Stimulated activated CD8-positive, alpha-beta memory T cell treated with anti-CD3 and anti-CD28 coated beads, Interleukin-12 subunit alpha, Interleukin-12 subunit beta, amount 100 ng/mL, for 24 hours (primary cell): ENCODE results near the gene CDHR4.
"Not testable (repeated sequence)": the region's sequence is repeated elsewhere in the genome, so short reads cannot be mapped to it uniquely, and the experiment has no call there.

Experiments used
- DNase-seq: peaks from one replicate; pipeline ENCODE4 v3.0.0-alpha.2; 2020; ENCODE audit errors: extremely low read depth

CDHR4 gene

GRCh38 chr3:49799761-49800160 lies at the start of gene CDHR4:
Gene CDHR4, minus strand, starts transcription at chr3:49799873. Its CDS starts 61 bp downstream, at chr3:49799812.
- DNase-seq, result no peak

DNA sequence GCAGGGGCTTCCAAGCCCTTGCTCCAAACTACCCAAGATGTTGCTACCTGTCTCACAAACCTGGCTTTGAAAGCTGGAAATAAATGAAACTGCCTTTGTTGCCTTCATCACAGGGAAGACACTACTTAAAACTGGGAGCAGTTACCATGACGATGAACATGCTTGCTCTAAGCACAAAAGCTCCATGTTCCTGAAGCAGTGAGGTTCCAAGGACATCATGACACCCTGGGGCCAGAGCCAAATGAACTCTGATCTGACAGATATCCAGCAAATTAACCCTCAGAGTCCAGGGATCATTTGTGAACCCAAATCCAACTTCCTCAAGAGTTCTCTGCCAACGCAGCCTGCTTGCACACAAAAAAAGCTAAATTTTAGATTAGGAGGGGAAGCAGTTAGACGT lies 46.0 kb upstream of the CDHR4 start:
- DNase-seq, result no peak

DNA sequence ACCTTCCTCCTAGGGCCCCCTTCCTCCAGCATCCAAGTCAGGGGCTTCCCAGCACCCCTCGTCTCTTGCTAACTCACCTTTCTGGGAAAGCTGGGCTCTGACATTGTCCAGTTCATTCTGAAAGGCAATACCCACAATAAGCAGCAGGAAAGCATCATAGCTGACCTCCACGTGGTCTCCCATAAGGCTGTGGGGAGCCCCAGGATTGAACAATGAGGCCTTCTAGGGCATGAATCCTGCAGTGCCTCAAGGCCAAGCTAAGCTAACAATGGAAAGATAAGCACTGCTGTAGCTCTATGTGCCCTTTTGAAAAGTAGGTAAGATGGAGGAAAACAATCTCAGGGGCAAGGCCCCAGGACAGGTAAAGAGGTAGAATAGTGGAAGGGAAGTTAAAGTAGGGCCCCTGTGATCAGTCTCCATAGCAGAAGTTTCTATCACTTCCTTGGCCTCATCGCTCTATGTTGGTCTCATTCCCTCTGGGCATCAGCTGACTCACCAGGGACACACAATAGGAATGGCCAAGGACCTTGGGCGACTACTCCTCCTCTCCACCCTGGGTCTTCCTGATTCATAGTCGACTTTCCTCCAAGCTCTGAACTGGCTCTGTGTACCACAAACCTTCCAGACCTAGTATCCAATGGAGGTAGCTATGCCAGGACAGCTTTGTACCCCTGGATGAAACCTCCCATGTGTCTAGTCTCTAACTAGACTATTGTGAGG lies 45.0 kb upstream of the CDHR4 start:
- no peak for DNase-seq

GRCh38 chr3:49842843-49843517 lies 43.3 kb upstream of the CDHR4 start:
- no peak for DNase-seq

DNA sequence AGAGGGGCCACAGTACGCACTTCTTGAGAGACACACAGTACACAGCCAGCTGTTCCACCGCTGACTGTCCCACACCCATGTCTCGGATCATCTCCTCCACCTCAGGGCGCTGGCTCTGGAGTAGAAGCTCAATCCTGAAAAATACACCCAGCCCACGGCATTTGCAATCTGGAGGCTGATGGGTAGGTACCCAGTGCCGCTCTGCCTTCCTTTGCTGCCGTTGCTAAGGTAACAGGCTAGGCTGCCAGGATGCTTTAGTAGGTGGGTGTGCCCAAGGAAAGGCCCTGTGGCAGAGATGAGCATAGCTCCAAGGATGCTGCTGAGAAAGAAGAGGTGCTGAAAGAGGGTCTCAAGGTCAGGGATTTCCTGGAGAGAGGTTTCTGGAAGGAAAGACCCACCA lies 42.1 kb upstream of the CDHR4 start:
- no peak for DNase-seq

GRCh38 chr3:49841126-49841696 lies 41.5 kb upstream of the CDHR4 start:
- no peak for DNase-seq

DNA sequence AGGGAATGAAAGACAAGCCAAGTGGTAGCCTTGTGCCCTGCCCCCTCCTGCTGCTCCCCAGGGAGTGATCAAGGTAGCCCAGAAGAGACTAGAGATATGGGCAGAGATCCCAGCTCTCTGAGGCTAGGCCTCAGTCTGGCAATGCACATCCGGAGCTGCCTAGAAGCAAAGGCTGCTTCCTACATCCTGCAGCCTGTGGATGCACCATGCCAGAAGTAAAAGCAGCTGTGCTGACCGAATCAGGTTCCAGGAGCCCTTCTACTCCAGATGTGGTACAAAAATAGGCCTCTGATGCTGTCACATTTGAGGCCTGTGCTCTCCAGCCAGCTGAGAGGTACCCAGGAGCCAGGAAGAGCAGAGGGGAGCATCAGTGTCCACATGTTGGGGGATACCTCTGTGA lies 40.7 kb upstream of the CDHR4 start:
- DNase-seq, result no peak

DNA sequence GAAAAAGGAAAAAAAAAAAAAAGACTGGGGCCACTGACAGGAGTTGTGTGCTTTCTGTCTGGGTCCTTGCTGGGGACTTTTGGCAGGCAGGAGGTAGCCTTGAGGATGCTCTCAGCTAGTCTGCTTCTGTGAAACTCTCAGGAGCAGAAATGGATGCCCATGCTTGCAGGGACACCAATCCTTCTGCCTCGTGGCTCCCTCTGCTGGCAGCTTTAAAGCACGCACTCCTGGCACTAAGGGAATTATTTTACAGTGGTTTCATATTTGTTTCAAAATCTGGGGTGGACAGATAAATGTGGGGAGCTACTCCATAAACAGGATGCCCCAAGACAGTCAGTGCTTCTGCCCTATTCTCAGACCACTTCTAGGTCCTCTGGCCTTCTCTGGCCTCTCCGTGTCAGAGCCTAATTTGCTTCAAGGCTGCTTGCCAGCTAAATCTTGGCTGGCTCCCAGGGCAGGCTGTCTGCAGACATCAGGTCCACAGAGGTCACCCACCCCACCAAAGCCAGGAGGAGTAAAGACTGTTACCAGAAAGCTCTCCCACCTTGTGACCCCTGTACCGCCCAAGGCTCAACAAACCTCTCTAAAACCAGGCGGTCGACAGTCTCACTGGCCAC lies 39.6 kb upstream of the CDHR4 start:
- peak; percentile 21 for DNase-seq

- DNase-seq, result no peak
Observed at GRCh38 chr3:49831341-49831740, 31.7 kb upstream of the CDHR4 start.

GRCh38 chr3:49826016-49826415 lies 26.3 kb upstream of the CDHR4 start:
- DNase-seq, result no peak

DNA sequence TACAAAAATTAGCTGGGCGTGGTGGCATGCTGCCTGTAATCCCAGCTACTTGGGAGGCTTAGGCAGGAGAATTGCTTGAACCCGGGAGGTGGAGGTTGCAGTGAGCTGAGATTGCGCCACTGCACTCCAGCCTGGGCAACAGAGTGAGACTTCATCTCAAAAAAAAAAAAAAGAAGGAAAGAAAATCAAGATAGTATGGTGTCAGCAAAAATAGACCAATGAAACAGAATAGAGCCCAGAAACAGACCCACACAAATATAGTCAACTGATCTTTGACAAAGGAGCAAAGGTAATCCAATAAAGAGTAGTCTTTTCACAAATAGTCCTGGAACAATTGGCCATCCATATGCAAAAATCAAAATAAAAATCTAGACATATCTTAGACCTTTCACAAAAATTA lies 23.5 kb upstream of the CDHR4 start:
- not testable (repeated sequence) for DNase-seq

DNA sequence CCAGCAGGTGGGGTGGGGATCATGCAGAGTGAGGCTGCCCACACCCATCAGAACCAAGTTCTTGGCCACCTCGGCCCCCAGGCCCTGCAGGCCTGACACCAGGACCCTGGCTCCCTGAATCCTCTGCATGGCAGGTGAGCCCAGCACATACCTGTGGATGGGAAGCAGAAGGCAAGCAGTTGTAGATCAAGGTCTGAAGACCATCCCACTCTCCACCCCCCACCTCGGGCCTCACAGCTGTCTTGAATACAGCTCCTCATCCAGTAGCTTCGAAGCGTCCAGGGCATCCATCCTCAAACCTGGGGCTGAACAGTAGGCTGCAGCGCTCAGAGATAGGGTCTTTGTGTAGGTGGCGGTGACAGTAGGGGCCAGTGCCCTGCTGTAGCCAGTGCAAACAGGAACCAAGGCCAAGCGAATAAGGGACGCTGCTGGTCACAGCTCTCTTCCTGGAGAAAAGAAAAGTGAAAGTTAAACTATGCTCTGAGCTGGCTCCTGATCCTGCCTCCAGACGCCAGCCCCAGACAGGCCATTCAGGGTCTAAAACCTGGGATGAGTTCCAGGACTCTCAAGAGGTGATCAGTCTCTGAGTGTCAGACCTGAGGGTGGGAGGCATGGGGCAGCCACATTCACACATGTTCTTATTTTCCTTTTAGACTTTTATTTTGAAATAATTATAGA lies 14.0 kb upstream of the CDHR4 start, which contains the start of gene UBA7:
UBA7 (minus strand) TSS at position 457 of the 678 bp plus-strand sequence; CDS start at position 291, 166 bp downstream.
- no peak for DNase-seq

GRCh38 chr3:49812916-49813496 lies 13.3 kb upstream of the CDHR4 start:
- no peak for DNase-seq

DNA sequence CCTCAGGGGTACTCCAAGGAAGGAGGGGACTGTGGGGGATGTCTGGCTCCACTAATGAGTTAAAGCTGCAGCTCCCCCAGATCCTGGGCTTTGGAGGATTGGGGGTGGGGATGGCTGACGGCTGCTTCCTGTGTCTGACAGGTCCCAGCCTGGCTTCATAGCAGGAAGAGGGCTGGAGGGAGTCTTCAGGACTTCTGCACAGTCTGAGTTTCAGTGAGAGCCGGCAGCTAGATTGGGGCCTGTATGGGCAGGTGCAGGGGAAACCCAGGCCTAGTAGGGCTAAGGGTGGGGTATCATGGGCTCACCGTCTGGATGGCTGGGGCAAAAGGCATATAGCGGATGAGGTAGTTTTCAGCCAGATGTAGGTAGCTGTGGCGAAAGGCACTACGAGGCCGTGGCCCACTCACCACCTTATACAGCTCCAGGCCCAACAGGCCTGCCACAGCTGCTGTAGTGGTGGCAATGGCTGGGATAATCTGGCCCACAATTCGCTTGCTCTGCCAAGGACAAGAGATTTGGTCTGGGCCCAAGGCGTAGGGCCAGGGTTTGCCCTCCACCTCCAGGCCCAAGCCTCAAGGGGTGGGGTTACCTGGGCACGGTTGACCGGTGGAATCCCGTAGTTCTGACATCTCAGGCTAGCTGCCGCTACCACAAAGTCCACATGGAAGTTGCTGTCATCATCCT lies 7.9 kb upstream of the CDHR4 start:
- DNase-seq, result no peak

- DNase-seq, result no peak
Observed at GRCh38 chr3:49806850-49807249, 7.2 kb upstream of the CDHR4 start.

- DNase-seq, result no peak
Observed at GRCh38 chr3:49805897-49806701, 6.4 kb upstream of the CDHR4 start.

GRCh38 chr3:49805367-49805782 lies 5.7 kb upstream of the CDHR4 start:
- DNase-seq, result no peak

GRCh38 chr3:49804141-49805041 lies 4.7 kb upstream of the CDHR4 start:
- no peak for DNase-seq
